Measurements from ENCODE around the gene ZNF267. TPM values are rescaled to one million over a fixed set of nuclear protein-coding genes. Genes with fewer than 3 reads are reported as not detected.
"Not testable (repeated sequence)": the region's sequence is repeated elsewhere in the genome, so short reads cannot be mapped to it uniquely, and the experiment has no call there.

The ZNF267 gene
- 10 to 100 TPM in 1 of 2 donors, 1 to 10 TPM in 1; 8.8 to 11.5 TPM for total RNA-seq

- Histone ChIP-seq H3K27me3 (no peaks in the 10 kb centered on the region), H3K36me3 (replicated peaks in 1 of 2; ENCODE audit: insufficient read depth in 1 of 2, low read depth in 2 of 2) (no peaks in the 10 kb centered on the region), H3K9me3 (no peaks in the 10 kb centered on the region), H3K4me3 (peak within 1 kb of the TSS; percentile 79 to 97), H3K4me1 (peaks cover 48% of the 10 kb centered on the region), H3K27ac (peak within 1 kb of the TSS; percentile 78 to 94 (median 86))
- peak; percentile 61 to 93 (median 92) for TF ChIP-seq POLR2A (IDR thresholded peaks at IDR 0.05)
- no peak for TF ChIP-seq CTCF (IDR thresholded peaks at IDR 0.05)
- ATAC-seq (peak; percentile 95), DNase-seq (peak; percentile 96 to 98 (median 98))
- WGBS, 2 donors = 0% methylated on average over 25 to 57 of the region's 57 CpGs
- intact Hi-C loops (cut with DNase I) = no loop called here
Observed at GRCh38 chr16:31873556-31874365, at the start of gene ZNF267. TSS of gene ZNF267 (plus strand) at chr16:31873807. CDS start at chr16:31873967, 160 bp downstream.

- ATAC-seq (no peak), DNase-seq (no peak)
- H3K36me3 ChIP-seq (replicated peaks in 1 of 2; ENCODE audit: insufficient read depth in 1 of 2, low read depth in 2 of 2) = no peaks in the 10 kb centered on the region
- no peak overlapping the region for H3K27ac ChIP-seq
- no peaks in the 10 kb centered on the region for H3K9me3 ChIP-seq
- H3K4me3 ChIP-seq = no peak overlapping the region
- TF ChIP-seq CTCF (IDR thresholded peaks at IDR 0.05) (no peak), POLR2A (IDR thresholded peaks at IDR 0.05) (no peak)
- no peaks in the 10 kb centered on the region for H3K27me3 ChIP-seq
- intact Hi-C loops (cut with DNase I) = no loop called here
- WGBS, 2 donors = 42 to 54% methylated on average over 3 of the region's 3 CpGs
- H3K4me1 ChIP-seq = no peaks in the 10 kb centered on the region
Observed at GRCh38 chr16:31833047-31833446, 40.6 kb upstream of the ZNF267 start.

- WGBS, 2 donors = no CpG with 5 or more reads among the region's 31 CpGs
- intact Hi-C loops (cut with DNase I); DNase-seq; H3K27ac ChIP-seq; H3K9me3 ChIP-seq; H3K4me1 ChIP-seq; H3K36me3 ChIP-seq (replicated peaks in 1 of 2; ENCODE audit: insufficient read depth in 1 of 2, low read depth in 2 of 2); H3K27me3 ChIP-seq; H3K4me3 ChIP-seq; ATAC-seq: not testable (repeated sequence)
Observed at GRCh38 chr16:31836396-31836795, 37.2 kb upstream of the ZNF267 start.

GRCh38 chr16:31842864-31843263, 30.7 kb upstream of the ZNF267 start:
- WGBS, 2 donors = 45 to 54% methylated on average over 7 of the region's 7 CpGs
- no peak for ATAC-seq
- H3K27me3 ChIP-seq = no peaks in the 10 kb centered on the region
- intact Hi-C loops (cut with DNase I) = no loop called here
- H3K9me3 ChIP-seq = peaks cover 0 to 5% (median 0%) of the 10 kb centered on the region in 3 donors
- no peaks in the 10 kb centered on the region for H3K36me3 ChIP-seq (replicated peaks in 1 of 2; ENCODE audit: insufficient read depth in 1 of 2, low read depth in 2 of 2)
- TF ChIP-seq POLR2A (IDR thresholded peaks at IDR 0.05) (no peak), CTCF (IDR thresholded peaks at IDR 0.05) (no peak)
- DNase-seq = no peak
- no peak overlapping the region for H3K27ac ChIP-seq
- no peak overlapping the region for H3K4me3 ChIP-seq
- no peaks in the 10 kb centered on the region for H3K4me1 ChIP-seq

GRCh38 chr16:31848572-31848971, 25.0 kb upstream of the ZNF267 start:
- H3K27me3 ChIP-seq; ATAC-seq; DNase-seq; H3K4me3 ChIP-seq; intact Hi-C loops (cut with DNase I); H3K4me1 ChIP-seq; H3K27ac ChIP-seq; H3K36me3 ChIP-seq (replicated peaks in 1 of 2; ENCODE audit: insufficient read depth in 1 of 2, low read depth in 2 of 2): not testable (repeated sequence)
- WGBS, 2 donors = 69 to 75% methylated on average over 2 of the region's 2 CpGs
- peaks cover 0 to 15% (median 2%) of the 10 kb centered on the region in 3 donors for H3K9me3 ChIP-seq

Measured in body of pancreas (tissue), 4 donors.